GM18519 (cell line): ENCODE results near the gene KLHL13.
"Not testable (repeated sequence)": the region's sequence is repeated elsewhere in the genome, so short reads cannot be mapped to it uniquely, and the experiment has no call there.

Source experiments
- ATAC-seq: cut with Tn5 transposase; IDR thresholded peaks from one replicate; pipeline ENCODE4 v1.9.1; 2021; ENCODE audit warnings: mild to moderate bottlenecking, moderate library complexity; ENCODE audit not compliant: unreplicated experiment, low FRiP score

Gene KLHL13, protein sequence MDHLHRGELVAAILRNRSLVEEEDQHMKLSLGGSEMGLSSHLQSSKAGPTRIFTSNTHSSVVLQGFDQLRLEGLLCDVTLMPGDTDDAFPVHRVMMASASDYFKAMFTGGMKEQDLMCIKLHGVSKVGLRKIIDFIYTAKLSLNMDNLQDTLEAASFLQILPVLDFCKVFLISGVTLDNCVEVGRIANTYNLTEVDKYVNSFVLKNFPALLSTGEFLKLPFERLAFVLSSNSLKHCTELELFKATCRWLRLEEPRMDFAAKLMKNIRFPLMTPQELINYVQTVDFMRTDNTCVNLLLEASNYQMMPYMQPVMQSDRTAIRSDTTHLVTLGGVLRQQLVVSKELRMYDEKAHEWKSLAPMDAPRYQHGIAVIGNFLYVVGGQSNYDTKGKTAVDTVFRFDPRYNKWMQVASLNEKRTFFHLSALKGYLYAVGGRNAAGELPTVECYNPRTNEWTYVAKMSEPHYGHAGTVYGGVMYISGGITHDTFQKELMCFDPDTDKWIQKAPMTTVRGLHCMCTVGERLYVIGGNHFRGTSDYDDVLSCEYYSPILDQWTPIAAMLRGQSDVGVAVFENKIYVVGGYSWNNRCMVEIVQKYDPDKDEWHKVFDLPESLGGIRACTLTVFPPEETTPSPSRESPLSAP

DNA sequence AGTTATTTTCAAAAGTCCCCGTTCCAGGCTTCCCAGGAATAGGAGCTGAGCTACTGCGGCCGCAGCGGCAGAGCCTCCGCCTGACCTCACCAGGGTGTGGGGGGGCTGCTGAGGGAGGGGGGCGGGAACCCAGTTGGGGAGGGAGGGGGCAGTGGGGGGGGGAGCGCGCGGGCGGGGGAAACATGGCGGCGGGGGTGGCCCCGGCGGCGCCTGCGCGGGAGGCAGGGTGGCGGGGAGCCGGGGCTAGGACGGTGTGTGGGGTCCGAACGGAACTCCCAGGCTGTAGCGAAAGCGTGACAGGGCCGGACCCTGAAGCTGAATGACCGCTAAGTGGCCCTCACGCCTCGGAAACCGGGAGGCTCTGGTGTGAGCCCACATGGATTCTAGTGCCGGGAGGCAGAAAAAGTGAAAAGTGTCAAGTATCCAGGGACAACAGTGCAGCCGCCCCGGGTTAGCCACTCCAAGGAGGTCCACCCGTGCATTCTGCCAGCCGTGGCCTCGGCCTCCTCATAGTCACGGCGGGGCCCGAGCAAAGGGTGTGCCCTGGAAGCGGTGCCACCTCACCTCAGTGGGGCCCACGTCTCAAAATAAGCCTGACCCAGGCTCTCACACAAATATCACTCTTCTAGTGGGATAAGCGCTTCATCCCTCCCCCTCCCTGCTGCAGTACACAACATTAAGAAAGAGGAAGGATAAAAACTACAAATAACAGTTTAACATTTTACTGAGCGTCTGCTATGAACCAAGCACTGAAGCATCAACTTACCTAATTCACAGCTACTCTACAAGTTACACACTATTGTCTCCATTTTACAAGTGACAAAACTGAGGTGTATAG is at the start of gene KLHL13:
KLHL13 (minus strand) TSS at position 98 of the 838 bp plus-strand sequence. CDS start 88,337 bp downstream, outside the sequence.
- ATAC-seq: no peak

DNA sequence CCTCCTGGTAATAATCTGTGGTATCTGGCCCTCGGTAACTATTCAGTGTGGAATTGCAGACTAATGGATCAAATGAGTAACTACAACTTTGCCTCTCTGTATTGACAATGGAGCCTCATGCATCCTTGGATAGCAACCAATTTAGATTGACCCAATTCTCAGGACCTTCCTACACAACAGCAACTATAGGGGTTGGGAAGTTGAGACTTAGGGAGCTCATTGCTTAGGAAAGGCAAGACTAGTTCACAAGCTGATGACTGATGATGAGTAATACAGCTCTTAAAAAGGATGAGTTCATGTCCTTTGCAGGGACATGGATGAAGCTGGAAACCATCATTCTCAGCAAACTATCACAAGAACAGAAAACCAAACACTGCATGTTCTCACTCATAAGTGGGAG is 47.5 kb upstream of the KLHL13 start:
- no peak for ATAC-seq

DNA sequence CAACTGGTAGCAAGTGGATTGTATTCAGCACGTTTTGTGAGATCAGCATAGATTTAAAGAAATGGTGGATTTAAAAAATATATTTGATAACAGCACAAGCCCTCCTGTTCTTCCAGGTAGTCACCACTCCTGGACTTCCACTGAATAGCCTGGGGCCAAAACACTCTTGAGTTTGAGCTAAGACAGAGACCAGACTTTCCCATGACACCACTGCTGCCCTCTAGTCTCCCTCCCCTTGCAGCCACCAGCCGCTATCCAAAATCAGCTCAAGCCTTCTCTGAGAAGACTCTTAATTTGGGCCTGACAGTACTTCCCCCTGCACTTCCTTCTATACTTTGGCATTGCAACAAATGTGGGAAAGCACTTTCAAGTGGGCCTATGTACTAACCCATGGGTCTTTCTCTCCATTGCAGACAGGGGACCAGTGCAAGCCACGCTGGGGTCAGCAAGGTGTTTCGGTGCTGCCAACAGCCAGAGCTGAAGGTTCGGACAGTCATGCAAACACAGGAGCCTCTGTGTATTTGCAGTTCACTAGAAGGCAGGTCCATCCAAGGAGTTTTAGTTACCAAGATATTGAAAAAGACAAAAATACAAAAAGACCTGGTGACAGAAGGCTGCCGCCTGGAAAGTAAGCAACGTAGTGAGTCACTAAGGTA is 40.5 kb upstream of the KLHL13 start:
- no peak for ATAC-seq

DNA sequence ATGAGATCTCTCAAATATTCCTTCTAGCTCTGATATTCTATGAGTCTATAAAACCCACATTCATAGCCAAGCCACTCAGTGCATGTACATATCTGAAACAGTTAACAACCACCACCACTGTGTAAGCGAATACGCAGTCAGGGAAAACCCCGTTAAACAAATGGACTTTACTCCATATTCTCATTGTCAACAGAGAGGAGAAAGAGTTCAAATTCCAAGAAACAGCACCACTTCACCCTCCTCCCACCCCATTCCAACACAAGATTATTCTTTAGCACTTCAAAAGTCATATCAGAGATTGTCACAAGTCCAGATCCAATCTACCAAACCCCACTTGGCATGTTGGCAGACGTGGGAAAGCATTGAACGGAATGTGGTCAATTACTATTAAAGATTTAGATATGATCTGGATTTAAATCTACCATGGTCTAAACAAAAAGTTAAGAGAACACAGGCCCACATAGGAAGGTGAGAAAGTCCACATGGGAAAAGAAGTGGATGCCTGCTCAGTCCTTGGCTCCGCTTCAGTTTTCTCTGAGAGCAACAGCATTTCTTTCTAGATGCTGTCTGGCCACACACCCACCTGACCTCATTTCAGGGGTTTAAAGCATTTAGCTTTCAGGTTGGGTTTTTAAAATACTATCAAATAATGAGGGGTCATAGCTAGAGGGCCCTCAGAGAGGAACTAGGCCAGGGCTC is 39.8 kb upstream of the KLHL13 start:
- ATAC-seq: no peak

DNA sequence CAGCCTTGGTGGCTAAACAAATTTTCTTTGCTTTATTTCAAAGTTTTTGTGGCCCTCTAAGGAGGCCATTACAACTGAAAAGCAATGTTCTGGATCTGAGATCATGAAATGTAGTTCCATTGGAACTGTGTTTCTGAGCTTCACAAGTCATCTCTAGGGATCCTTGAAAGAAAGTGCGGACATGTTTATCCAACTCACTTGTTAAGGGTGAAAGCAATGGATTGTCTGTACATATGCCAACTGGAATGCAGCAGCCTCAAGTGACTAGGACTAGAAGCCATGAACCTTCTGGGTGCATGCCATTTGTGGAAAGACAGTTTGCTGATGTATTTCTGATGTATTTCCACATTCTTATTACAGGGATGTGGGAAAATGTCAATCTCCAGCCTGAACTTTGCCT is 36.7 kb upstream of the KLHL13 start:
- no peak for ATAC-seq

DNA sequence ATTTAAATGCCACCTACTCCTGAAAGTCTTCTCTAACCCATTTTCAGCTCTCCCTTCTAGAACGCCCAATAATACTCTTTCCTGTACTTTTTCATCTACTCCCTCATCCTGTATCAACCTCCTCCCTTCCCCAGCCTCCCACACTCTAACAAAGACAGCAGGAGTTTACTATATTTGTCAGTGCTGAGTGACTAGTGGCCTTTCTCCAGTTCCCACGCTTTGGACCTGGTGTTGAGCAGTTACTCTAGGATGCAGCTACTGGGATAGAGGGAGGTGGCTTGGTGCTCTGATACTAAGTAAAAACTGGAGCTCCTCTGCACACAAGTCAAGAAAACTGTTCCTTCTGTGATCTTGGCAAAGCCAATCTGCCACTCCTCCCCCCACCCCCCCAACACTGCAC is 36.1 kb upstream of the KLHL13 start:
- ATAC-seq: no peak

DNA sequence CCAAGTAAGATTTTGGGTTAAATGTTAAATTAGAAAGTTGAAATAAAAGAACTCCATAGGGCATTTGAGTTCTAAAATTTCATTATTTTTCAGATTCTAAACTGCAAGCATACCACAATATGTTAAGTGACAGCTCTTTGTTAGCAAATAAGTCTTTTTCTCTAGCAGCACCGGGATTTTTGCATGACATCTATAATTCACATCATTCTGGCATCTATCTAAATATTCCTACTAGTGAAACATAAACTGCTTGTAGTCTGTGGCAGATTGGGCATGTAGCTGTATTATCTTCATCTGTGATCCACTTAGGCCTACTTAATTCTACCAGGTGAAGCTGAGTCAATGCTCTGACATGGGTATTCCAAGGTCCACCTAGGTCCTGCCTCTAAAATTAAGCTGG is 32.1 kb upstream of the KLHL13 start:
- ATAC-seq: no peak

DNA sequence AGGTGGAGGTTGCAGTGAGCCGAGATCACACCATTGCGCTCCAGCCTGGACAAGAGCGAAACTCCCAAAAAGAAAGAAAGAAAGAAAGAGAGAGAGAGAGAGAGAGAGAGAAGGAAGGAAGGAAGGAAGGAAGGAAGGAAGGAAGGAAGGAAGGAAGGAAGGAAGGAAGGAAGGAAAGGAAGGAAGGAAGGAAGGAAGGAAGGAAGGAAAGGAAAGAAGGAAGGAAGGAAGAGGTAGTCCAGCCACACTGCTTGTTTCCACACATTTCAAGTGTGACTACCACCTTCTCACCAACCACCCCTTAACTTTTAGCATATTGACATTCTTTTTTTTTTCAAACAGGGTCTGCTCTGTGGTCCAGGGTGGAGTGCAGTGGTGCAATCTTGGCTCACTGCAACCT is 31.2 kb upstream of the KLHL13 start:
- not testable (repeated sequence) for ATAC-seq

DNA sequence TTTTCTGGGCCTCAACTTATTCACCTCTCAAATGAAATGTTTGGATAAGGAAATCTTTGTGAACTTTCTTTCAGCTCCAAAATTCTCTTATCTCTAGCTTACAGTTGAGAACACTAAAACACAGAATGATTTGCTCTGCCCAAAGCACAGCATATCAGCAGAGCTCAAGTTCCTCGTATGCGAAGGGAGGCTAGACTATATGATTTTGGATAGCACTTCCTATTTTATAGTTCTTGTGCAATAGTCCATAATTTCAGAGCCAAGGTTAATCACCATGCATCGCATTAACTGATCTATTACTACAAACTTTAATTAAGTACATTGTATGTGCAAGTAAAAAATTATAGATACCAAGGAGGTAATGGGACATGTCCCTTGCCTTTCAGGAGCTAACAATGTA is 27.0 kb upstream of the KLHL13 start:
- no peak for ATAC-seq

DNA sequence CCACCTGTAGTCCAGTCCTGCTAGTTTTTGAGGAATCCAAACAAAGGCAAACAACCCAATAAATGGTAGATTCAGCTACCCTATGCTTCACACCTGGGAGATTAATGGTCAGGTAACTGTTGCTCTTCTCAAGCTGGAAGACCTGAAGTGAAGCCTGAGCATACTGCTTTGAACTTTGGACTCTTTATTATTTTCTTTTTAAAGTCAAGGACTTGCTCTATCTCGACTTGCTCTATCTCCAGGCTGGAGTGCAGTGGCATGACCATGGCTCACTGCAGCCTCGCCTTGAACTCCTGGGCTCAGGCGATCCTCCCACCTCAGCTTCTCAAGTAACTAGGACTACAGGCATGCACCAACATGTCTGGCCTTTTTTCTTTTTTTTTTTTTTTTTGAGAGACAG is 14.7 kb upstream of the KLHL13 start:
- no peak for ATAC-seq

DNA sequence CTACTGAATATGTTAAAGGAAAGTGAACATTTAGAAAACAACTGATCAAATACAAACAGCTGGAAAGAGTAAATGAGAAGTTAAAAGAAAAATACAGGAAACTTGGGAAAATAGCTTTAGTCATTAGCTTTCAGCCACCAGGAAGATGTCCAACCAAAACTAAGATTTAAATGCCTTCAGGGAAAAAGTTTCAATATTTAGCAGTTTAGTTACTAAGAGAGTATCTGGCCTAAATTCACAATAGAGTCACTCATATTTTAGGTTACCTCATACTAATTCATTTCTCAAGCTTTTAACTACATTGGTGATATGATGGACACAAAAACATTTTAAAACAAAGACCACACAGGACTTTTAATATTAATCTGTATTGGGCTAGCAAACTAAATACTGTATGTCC is 13.1 kb upstream of the KLHL13 start:
- no peak for ATAC-seq

DNA sequence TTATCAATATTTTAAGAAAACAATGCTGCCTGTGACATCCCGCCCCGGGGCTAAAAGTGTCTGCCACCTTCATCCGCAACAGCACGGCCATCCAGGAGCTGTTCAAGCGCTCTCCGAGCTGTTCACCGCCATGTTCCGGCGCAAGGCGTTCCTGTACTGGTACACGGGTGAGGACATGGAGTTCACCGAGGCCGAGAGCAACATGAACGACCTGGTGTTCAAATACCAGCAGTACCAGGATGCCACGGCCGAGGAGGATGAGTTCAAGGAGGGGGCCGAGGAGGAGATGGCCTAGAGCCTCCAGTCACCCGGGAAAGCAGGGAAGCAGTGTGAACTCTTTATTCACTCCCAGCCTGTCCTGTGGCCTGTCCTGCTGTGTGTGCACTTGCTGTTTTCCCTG is 12.1 kb upstream of the KLHL13 start:
- ATAC-seq: no peak

DNA sequence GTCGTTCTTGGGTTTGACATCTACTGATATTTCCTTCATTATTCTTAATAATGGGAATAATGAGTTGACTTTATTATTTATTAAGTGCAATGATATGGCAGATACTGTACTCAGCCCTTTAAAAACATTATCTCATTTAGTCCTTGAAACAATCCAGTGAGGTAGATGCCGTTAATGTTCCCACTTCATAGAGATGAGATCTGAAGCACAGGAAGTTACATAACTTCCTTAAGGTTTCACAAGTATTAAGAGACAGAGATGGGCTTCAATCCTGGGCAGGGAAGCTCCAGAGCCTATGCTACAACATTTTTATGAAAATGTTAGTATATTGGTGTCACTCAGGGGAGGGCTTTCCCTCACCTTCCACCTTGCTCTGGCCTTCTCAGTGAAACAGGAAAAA is 9.7 kb upstream of the KLHL13 start:
- no peak for ATAC-seq

DNA sequence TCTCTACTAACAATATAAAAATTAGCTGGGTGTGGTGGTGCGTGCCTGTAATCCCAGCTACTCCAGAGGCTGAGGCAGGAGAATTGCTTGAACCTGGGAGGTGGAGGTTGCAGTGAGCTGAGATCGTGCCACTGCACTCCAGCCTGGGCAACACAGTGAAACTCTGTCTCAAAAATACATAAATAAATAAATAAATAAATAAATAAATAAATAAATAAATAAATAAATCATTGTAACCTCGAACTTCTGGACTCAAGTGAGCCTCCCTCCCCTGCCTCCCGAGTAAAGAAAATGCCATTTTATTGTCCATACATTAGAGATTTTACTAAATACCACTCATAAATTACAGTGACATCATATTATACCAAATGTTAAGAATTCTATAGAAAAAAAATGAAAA is 7.6 kb upstream of the KLHL13 start:
- ATAC-seq: not testable (repeated sequence)

DNA sequence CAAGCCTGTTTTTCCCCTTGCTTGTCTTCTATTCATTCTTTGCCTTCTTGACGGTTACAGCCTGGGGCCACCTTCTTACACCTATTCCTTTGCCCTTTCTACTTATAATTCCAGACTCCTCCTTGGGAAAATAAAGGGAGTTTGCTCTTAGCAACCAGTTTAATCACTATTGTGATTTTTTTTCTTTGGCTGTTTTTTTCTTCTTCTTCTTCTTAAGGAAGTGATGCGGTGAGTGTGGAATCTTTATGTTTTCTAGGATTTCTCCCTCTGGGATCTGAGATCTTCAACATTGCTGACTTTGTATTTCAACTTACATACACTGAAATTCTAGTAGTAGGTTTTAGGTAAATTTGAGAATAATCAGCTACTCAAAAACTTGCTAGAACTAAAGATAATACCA is 1.1 kb upstream of the KLHL13 start:
- ATAC-seq: no peak

DNA sequence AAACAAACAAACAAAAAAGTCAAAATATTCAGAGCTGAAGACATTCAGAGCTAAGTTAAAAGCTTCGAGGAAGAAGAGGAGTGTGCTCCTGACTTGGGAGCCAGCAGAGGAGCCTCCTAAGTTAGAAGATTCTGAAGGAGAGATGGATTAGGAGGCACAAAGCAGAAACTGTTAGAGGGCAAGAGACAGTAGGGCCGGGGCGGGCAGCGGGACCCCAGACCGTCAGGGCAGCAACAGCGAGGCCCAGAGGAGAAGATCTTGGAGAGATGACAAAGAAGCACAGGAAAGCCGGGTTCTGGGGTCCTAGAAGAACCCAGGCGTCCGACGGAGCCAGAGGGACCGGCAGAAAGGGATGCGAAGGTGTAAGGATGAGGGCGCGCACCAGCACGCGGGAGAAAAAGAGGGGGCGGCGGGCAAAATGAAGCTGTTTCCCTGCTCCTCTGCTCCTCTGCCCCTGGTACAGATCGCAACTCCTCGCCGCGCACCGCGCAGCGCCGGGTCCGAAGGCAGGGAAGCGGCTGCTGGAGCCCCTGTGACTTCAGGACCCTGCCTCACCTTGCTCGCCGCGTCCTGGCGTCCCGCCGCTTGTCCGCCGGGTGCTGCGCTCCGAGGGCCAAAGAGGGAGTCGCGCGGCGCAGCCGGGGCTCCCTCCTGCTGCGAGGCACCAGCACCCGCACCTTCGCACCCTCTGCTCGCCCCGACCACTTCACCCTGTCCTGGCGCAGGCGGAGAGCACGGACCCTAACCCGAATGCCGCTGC is 477 bp downstream of the KLHL13 start:
- ATAC-seq: no peak

DNA sequence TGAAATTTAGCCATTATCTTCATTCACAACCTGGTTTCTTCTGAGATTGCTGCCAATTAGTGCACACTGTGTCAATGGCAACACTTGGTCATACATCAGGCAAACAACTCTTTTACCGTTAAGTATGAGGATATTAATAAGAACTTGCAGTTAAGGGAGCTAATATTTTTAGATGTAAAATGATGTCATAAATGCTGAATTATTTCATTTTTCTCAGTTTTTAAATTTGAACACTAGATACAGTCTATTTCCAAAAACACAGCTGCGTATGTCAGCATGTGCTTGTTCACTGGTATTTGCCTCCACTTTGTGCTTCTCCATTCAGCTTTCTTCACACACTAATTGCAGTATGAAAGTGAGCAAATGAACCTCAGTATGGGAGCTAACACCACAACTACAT is 1.6 kb downstream of the KLHL13 start:
- ATAC-seq: no peak

DNA sequence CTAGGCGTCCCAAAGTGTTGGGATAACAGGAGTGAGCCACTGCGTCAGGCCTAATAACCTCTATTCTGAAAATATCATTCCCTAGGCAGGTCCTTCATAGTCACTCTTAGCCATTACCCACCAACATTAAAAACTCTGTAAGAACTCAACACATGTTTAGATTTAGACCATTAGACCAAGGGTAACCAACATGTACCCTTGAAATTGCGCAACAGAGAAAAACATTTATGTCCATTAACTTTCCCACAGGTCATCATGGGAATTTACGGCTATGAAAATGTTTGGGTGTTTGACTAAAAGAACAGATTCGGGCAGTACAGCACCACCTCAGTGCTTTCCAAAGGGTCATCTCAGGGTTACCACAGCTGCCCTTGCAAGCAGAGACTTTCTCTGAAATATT is 7.5 kb downstream of the KLHL13 start:
- no peak for ATAC-seq

DNA sequence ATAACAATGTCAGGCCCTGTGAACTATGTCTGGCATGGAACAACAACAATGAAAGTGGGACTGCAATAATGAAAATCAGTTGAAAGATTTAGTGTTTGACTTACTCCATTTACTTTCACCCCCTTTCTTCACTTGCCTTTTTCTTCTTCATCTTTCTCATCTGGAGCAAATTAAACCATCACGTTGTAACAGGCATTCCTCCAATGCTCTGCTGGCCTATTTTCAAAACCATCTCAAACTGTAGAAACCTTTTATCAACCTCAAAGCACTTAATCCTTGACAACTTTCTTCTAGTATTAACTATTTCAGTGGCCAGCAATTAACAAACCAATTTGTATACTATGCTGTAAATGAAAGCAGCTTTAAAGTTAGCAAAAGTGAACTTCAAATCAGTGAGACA is 8.3 kb downstream of the KLHL13 start:
- ATAC-seq: no peak

DNA sequence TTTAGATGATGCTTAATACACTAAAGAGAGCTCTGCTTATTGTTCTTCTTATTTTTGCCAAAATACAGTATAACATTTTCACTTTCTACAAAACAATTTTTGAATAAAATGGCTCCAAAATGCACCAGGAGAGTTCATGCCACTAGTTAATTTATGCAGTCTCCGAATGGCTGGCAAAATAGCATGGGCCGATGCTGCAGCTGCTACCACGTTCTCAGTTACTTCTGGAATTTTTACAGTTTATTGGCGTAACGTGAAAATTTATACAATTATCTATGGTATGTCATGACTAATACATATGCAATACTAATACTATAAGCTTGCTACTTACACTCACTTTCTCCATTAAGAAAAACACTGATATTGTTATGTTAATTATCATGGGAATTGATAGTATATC is 16.5 kb downstream of the KLHL13 start:
- no peak for ATAC-seq
